Raji (cell line): ENCODE measurements around the gene SH2D7.
A peak's percentile ranks its signal among the peaks of the same experiment; 100 is the strongest.

Source experiments
- POLR2A ChIP-seq: IDR thresholded peaks from 2 replicates; pipeline ENCODE4 v1.6.1; 2011; ENCODE audit warnings: low read depth, low read length, control low read depth; ENCODE audit not compliant: insufficient read depth

SH2D7 gene

DNA sequence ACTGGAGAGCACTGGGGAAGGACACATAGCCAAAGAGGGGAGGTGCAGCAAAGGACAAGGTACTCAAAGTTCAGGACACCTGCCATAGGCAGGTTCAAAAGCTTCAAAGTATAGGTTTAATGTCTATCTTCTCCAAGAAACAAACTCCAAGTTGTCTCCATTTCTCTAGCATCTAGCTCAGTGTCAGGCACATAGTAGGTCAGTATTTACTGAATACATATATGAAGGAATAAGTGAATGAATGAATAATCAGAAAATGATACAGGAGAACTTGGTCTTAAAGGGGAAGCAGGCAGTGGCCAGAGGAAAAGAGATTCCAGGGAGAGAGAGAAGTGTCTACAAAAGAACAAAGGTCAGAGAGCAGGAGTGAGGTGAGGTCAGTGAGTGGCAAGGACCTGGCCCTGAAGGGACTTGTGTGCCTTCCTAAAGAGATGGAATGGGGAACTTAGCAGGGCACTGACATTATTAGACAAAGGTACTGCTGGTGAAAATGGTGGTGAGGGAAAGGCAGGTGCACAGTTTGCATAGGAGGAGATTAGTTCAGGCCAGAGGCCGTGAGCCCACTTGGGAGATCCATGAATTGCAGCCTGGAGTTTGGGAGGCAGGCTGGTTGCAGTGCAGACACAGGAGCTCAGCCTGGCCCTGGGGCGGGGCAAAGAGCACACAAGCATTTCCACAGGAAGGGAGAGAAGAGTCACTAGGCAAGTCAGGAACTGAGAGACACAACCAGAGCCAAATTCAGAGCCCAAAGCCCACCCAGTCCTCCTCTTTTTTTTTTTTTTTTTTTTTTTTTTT, 36.2 kb upstream of the SH2D7 start:
- no peak for TF ChIP-seq POLR2A

DNA sequence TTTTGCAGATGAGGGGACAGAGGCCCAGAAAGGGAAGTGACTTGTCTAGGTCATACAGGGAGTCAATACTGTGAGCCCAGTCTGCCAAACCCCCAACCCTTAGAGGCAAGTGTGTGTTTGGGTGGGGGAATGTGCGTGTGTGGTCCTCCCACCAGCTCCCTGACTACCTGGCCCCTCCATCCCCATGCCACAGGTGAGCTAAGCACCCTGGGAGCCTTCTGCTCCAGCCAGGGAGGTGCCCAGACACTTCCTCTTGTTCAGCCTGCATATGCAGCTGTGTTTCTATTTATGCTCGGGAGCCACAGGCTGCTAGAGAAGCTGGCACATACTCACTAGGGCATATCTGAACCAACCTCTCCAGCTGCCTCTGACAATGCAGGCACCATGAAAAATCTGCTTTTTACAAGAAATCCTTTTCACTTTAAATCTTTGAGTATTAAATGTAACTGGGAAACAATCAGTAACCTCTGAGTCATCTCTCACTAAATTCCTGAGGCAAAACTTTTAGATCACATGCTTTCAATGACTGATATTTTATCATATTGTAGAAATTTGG, 35.6 kb upstream of the SH2D7 start:
- TF ChIP-seq POLR2A = no peak

DNA sequence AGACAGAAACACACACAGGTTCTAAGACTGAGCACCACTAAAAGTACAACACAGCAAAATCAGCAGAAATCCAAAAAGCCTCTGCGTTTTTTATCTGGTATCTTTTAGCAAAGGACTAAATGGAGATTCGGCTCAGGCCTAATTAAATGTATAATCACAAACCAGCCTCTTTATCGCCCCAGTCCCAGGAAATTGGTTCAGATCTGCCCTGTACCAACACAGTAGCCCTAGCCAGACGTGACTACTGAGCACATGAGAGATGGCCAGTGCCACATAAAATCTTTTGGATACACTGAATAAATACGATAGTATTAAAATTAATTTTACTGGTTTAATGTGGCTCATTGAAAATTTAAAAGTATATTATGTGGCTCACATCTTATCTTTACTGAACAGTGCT, 34.6 kb upstream of the SH2D7 start:
- no peak for TF ChIP-seq POLR2A

- TF ChIP-seq POLR2A = no peak
Observed at GRCh38 chr15:78058401-78058935, 33.9 kb upstream of the SH2D7 start.

DNA sequence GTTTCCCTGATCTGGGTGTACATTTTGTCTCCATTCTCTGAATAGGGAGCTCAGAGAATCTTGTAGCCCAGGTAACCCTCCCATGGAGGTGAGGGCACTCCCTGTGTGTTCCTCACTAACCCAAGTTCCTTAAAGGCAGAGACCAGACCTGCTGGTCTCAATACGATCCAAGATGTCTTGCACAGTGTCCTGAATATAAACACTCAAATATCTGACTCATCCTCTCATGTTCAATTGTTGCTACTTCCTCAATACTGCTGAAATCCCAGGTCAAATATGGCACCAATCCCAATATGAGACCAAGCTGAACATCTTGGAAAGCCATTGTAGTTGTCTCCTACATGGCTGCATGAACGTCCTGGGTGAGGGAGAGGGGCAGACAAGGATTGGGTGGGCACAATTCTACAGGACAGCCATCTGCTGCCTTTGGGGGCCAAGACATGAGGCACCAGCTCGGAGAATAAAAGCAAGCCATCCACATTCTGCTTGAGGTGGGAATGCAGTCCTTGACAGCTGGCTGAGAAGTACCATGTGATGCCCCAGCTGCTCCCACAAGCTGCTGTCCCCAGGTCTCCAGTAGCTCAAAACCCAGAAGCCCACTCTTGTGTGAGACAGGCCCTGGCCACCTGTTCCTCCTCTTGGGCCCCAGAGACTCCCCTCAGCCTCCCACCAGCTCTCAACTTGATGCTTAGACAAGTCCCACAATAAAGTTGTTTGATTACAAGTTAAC, 33.1 kb upstream of the SH2D7 start:
- no peak for TF ChIP-seq POLR2A

GRCh38 chr15:78060232-78060631, 32.1 kb upstream of the SH2D7 start:
- no peak for TF ChIP-seq POLR2A

DNA sequence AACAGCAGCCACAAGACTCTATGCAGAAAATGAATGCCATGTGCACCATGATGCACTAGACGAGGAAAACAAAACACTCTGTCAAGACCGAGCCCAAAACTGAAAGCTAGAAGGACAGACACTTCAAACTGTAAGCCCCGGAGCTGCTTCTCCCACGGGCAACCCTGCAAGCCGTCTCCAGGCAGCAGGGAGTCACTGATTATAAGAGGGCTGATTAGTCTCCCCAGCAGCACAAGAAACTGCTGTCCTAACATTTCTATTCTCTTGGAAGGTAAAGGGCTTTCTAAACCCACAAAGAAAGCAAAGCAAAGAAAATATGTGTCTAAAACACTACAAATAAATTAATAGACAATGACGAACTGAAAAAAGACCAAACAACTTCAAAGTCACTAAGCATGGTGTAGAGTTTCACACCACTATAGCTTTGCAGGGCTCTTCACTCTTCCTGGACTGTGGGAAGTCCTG, 30.4 kb upstream of the SH2D7 start:
- no peak for TF ChIP-seq POLR2A

- TF ChIP-seq POLR2A = no peak
Observed at GRCh38 chr15:78063217-78063616, 29.1 kb upstream of the SH2D7 start.

- TF ChIP-seq POLR2A = no peak
Observed at GRCh38 chr15:78063970-78064385, 28.4 kb upstream of the SH2D7 start.

DNA sequence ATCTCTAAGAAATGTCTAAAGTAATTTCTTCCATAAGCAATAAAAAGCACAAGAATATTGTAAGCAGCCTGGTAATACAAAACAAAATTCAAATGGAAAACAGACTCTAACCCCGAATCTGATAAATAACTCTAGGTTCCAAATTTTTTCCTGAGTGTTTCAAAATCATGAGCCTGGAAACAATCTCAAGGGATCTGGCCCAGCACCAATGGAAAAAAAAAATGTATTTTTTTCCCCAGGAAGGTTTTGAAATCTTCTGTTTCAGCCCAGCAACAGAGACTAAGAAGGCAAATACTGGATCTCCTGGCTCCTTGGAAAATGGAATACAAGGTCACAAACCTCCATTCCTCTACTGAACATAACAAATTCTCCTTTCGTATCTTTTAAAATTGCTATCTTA, 27.8 kb upstream of the SH2D7 start:
- no peak for TF ChIP-seq POLR2A

DNA sequence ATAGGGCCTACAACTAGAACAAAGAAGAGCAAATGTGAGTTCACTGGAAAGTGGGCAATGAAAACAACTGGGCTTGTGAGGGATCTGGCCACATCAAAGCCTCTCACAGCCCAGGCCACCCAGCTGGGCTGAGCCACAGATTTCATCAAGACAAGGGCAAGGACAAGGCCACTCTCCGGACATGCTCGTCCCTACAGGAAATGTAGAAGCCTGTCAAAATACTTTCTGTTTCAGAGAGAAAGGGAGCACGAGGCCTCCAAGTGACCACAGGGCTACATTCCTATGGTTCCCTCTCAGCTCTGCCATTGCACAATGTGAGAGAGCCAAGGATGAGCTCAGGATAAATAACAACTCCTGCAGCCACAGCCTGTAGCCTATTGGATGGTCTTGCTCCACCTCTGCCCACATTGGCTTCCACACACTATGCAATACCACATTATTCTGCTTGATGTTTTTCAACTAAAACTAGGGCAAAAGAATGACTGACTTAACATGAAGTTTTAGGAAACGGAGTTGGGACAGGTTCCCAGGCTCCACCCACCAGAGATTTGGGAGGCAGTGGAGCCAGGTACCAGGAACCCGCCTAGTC, 27.0 kb upstream of the SH2D7 start:
- no peak for TF ChIP-seq POLR2A

DNA sequence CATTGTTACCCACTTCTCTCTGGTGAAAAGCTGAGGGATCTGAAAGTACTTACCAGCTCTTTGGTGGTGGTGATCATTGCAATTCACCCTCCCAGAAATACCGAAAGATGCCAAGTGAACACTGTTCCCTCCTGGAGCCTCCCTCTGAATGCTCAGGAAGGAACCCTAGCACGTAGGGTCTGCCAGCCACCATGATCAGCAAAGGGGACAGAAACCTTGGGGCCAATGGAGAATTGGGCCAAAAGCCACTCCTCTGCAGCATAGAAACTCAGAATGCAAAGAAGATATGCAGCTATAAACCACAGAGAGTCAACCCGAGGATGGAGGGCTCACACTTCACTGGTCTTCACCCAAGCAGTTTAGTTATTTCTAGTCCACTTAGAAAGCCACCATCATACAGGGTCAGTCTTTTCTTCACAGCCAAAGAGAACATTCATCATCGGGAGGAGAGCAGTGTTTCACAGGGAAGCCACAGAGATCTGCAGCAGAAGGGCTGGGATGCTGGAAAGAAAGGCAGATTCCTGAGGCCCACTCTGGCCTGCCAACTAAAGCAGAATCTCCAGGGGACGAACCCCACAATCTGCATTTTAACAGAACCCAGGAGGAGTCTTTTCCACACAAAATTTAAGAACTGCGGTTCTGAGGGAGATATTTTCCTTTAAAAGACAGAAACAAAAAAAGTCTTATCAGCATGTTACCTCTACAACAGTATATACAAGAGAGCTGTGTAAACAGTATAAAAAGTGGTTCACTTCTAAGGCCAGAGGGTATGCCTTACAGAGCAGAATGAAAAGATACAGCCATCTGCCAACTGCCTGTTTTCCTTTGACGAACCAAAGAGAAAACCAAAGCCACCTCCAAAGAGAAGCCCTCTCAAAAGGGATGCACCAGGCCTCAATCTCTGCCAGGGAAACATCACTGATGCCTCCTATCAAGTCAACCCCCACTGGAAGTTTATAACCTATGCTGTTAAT, 26.1 kb upstream of the SH2D7 start:
- TF ChIP-seq POLR2A = peak; percentile 40; the same call in 1 of the 2 replicates

DNA sequence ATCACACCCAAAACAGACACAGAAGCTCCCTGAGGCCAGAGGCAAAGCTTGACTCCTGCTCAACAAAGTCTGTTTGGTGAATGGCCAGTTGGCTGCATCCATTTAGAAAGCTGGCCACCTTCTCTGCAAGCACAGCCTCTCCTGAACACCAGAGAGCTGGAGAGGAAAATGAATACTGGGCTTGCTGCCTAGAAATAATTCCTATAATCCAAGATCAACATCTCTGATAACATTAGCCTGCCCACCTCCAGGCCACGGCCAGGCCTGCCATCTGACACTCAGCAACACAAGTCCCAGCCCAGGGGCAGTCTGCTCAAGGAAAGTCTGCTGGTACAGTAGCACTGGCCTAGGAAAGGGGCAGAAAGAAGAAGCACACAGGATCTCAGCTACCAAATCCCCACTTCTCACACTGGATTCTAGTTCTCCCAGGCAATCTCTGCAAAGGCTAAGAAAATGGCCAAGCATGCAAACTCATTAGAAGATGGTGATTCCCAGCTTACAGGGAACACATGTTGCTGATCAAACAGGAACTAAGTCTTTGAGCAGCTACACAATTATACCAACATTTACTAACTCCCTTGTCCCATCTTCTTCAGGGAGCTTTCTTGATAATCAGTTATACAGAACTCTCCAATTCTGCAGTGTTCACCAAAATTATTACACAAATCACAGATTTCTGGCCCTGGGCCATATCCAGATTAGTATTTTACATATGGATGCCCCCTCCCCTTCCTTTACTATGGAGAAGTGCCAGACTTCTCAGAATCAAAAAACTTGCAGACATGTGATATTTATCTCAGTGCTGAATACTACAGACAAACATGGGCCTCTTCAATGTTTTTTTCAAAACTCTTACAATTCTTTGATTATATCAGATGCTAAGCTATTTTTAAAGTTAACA, 24.8 kb upstream of the SH2D7 start:
- TF ChIP-seq POLR2A = no peak
